HCT116 (cell line): ENCODE results near the gene CA4.

Experiments
- CTCF ChIP-seq, 3 experiments: fragments of 200-600 bp in 1 of 3; sonication (generic) in 1 of 3; IDR thresholded peaks in 2 of 3; conservative IDR thresholded peaks in 1 of 3; 2 replicates each; pipeline ENCODE4 v1.5.1; 2012 to 2017; ENCODE audit warnings: low read depth in 2 of 3, low read length in 2 of 3, antibody characterized with exemption in 1 of 3, borderline replicate concordance in 1 of 3, control low read depth in 1 of 3, mild to moderate bottlenecking in 1 of 3, mixed read lengths in 1 of 3, mixed run types in 1 of 3, moderate library complexity in 1 of 3; ENCODE audit not compliant: insufficient read depth in 1 of 3
- EZH2 ChIP-seq: fragments of 200-600 bp; sonication (generic); IDR thresholded peaks from 2 replicates; pipeline ENCODE4 v1.6.1; 2017; ENCODE audit warnings: antibody characterized with exemption, mixed run types
- SP1 ChIP-seq: IDR thresholded peaks from 2 replicates; pipeline ENCODE4 v1.6.1; 2012; ENCODE audit warnings: low read depth
- ZNF274 ChIP-seq: fragments of 200-500 bp; sonication (Bioruptor generic); IDR thresholded peaks from 2 replicates; pipeline ENCODE4 v1.6.1; 2014; ENCODE audit warnings: mild to moderate bottlenecking, low read depth, low read length, inconsistent platforms
- TF ChIP-seq, protein P1 (sequence below): IDR thresholded peaks from 2 replicates; pipeline ENCODE4 v1.6.1; 2012

DNA sequence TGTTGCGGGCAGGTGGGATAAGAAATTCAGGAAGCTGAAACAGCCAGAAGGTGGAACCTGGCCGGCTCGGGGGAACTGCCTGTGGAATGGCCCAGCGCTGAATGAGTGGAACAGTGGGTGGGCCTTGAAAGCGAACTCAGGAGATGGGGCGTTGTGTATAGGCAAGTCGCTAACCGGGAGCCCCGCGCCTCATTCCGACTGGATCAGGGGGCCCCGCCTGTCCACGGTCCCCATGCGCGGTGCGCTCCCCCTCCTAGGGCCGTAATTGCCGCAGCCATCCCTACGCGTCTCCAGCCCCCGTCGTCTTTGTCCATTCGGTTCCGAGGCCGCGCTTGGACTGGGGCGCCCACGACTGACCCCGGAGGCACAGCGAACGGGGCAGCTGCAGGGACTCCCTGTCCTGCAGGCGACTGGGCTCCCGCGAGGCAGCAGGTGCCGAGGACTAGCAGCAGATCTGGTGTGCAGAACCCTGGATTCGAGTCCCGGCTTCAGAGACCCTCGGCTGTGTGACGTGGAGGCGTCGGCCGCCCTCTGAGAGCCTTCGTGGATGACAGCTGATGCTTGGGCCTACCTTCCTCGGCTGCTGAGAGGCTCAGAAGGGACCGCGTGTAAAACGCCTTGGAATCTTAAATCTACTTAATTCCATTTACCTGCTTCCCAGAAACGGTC lies 10.9 kb upstream of the CA4 start:
- TF ChIP-seq, protein P1, sequence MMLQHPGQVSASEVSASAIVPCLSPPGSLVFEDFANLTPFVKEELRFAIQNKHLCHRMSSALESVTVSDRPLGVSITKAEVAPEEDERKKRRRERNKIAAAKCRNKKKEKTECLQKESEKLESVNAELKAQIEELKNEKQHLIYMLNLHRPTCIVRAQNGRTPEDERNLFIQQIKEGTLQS: no peak
- TF ChIP-seq ZNF274 (no peak), CTCF (IDR thresholded peaks at IDR 0.05 in 2 of 3, conservative IDR thresholded peaks at IDR 0.05 in 1 of 3; ENCODE audit: borderline replicate concordance in 1 of 3, insufficient read depth in 1 of 3, low read depth in 2 of 3, low read length in 2 of 3) (no peak), EZH2 (no peak), SP1 (no peak)
